ENCODE data around the gene NUDT14. TPM values are rescaled to one million over a fixed set of nuclear protein-coding genes. Genes with fewer than 3 reads are reported as not detected.

NUDT14 gene
- total RNA-seq, 1 donor from 2014 or later = 18.2 TPM

- DNase-seq = no peak
These were observed 17.5 kb upstream of the NUDT14 start for GRCh38 chr14:105198588-105198987.

DNA sequence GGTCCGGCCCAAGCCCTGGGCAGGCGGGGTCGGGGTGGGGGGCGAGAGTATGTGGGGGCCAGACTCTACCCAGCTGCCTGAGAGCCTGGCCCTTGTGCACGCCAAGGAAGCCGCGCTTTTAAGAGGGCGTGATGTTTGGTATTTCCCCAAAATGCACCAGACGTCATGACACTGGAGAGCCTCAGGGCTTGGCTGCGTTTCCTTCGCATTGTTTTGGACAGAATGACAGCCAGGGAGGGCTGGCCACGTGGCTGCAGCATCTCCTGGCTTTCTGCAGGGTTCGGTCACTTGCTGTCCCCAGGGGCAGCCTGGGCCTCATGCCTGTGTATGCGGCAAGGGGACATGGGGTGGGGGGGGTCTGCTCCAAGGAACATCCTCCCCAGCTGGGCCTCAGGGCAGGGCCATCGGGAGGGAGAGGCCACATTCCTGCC is 16.1 kb upstream of the NUDT14 start:
- DNase-seq = no peak

- no peak for DNase-seq
These were observed 15.3 kb upstream of the NUDT14 start for GRCh38 chr14:105196265-105196960.

GRCh38 chr14:105195522-105196264 is 14.6 kb upstream of the NUDT14 start:
- DNase-seq = no peak

DNA sequence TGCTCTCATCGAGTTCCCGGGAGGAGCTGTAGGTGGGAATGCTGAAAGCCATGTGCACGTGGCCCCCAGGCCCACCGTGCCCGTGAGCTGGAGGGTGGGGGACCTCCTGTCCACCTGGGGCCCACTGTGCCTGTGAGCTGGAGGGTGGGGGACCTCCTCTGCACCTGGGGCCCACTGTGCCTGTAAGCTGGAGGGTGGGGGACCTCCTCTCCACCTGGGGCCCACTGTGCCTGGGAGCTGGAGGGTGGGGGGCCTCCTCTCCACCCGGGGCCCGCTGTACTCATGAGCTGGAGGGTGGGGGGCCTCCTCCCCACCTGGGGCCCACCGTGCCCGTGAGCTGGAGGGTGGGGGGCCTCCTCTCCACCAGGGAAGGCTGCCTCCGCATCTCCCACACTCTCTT is 13.9 kb upstream of the NUDT14 start:
- DNase-seq = no peak

GRCh38 chr14:105193916-105194782 is 13.0 kb upstream of the NUDT14 start:
- DNase-seq = no peak

GRCh38 chr14:105192866-105193731 is 12.0 kb upstream of the NUDT14 start:
- no peak for DNase-seq

DNA sequence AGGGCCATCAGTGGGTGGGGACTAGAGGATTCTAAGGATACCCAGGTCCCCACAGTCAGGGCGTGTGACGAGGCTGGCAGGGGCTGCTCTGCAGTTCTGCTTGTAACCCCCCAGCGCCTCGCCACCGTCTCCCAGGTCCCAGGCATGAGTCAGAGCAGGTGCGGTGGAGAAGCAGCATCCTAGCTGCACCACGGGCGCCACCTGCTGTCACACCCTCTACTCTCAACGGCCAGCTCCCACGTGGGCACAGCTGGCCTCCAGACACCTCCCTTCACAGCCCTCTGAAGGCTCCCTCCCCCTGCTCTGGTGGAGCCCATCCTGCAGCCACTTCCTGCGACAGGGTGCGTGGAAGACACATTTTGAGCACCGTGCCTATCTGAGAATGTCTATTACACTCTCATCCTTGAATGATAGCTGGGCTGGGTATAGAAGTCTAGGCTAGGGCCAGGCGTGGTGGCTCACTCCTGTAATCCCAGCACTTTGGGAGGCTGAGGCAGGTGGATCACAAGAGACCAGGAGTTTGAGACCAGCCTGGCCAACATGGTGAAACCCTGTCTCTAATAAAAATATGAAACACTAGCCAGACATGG is 6.9 kb upstream of the NUDT14 start:
- no peak for DNase-seq

- no peak for DNase-seq
These were observed 6.0 kb upstream of the NUDT14 start for GRCh38 chr14:105187116-105187515.

- DNase-seq = no peak
These were observed 4.9 kb upstream of the NUDT14 start for GRCh38 chr14:105185973-105186372.

DNA sequence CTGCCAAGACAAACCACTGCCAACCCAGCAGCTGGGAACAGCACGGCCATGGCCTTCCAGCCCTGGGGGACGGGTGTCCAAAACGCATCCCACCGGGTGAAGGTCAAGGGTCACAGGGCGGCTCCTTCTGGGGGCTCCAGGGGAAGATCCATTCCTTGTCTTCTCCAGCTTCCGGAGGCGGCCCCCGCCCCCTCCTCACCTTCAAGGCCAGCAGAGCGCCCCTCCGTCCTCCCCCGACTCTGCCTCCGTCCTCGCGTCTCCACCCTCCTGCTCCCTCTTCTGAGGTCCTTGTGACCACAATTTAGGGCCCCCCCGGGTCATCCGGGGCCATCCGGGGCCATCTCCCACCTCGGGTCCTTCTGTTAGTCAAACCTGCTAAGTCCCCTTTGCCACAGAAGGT is 3.9 kb upstream of the NUDT14 start:
- DNase-seq = no peak

DNA sequence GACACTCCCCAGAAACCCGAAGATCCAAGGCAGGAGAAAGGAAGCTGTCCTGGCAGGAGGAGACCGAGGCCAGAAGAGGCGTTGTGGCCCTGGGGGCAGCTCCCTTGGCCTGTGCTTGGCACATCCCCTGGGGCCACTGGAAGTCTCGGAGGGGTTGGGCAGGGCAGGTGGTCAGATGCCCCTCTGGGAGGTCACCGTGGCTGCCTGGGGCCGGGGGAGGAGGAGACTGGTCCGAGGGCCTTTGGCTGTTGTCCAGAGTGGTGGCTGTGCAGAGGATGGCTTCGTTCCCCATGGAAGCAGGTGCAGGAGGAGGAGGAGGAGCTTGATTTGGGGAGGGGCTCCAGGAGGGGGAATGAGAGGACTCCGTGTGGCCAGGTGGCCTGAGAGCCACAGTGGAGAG is 3.3 kb upstream of the NUDT14 start:
- DNase-seq = no peak

DNA sequence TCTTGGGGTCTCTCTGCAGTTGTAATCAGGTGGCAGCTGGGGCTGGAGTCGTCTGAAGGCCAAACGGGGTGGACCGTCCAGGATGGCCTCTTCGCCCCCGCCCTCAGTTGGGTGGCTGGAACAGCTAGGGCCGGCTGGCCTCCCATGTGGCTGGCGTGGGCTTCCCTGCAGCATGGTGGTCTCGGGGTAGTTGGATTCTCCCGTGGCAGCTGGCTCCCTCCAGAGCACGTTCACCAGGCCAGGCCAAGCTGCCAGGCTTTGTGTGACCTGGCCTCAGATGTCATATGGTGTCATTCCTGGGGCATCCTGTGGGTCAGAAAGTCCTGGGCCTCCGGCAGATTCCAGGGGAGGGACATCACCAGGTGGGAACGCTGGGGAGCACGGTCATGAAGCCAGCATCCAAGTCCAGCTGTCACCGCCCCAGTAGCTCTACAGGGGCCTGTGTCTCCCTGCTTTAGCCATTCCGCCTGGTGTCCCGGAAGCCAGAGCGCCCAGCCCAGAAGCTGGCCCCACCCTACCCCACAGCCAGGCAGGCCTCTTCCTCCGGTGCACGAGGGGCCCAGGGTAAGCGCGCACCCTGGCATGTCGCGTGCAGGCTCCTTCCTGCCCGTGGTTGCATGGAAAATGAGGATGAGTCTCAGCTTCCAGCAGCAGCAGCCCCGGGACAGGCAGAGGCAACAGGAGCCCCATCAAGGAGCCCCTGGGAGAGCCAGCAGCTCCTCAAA is 1.3 kb upstream of the NUDT14 start:
- no peak for DNase-seq

DNA sequence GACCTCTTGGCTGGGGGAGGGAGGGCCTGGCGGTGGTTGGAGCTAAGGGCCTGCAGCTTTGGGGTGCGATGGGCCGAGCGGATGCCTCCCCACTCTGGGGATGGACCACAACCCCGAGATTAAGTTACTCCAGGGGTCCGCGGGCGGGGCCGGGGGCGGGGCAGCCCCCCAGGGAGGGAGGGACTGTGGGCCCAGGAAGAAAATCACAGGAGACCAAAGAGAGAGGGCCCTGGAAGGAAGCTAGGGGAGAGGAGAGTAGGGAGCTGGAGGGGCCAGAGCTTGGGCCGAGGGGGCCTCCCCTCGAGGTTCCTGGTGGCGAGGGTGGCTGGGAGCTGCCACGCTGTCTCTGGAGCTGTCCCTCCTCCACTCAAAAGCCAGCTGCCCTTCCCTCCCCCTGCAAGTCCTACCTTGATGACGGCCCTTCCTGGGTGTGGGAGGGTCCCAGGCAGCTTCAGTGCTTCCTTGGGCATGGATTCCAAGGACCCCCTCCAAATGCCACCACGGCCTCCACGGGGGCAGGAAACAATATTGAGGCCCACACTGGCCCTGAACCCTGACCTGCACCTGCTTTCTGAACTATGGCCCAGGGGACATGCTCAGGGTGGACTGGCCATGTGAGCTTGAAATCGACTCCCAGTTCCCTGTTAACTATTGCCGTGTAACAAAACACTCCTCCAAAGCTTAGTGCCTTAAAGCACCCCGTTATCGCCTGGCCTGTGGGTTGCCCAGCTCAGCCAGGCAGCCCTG is 610 bp upstream of the NUDT14 start:
- no peak for DNase-seq

DNA sequence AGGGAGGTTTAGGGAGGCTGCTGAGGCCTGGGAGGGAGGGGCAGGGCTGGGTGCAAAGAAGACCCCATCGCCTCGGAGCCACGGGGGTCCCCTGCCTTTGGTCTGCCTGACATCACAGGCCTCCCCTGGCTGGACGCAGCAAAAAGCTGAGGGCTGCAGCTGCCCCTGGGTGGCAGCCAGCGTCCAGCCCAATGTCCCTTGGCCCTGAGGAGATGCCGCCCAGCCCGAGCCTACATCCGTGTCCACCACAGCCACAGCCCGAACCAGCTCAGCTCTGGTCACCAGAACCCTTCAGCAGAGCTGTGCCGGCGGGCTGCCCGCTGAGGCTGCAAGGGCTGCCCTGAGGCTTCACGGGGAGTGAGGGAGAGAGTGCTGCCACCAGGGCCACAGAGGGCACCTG is 1.9 kb downstream of the NUDT14 start:
- no peak for DNase-seq

- no peak for DNase-seq
These were observed 2.3 kb downstream of the NUDT14 start for GRCh38 chr14:105178868-105179140.

GRCh38 chr14:105178069-105178867 is 2.8 kb downstream of the NUDT14 start:
- DNase-seq = no peak

DNA sequence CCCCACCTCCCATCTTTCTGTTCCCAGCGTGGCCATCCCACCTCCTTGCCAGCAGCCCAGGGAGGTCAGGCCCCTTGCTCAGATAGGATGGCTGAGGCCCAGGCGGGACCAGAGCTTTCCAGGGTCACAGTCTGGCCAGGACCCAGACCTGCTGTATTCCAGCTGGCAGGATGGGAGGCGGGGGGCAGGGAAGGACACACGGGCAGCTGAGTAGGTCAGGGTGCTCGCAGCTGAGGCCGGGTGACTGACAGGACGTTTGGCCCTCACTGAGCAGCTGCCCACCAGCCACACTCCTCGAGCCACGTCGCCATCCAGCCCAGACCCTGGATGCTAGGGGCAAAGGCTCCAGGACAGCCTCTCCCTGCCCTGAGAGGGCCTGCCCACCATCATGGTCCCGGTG is 4.0 kb downstream of the NUDT14 start:
- no peak for DNase-seq

DNA sequence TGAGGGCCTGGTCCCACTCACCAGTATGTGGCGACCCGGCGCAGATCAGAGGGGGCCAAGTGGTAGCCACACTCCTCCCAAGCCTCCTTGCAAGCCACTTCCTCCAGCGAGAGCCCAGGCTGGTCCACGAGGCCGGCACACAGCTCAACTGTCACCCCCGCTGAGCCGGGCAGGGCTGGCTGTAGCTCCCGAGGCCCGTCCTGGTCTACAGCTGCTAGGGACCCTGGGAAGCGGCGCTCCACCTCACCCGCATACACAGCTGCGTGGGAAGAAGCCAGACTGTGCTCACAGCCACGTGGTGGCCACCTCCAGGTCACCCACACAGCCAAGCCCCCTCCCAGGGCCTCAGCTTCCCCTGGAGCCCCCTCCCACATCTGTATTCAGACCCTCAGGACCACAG is 4.6 kb downstream of the NUDT14 start:
- DNase-seq = no peak
